WTC11 (cell line): Measurements from ENCODE around the gene BEND3. TPM values are rescaled to one million over a fixed set of nuclear protein-coding genes. Genes with fewer than 3 reads are reported as not detected.
"Not testable (repeated sequence)": the region's sequence is repeated elsewhere in the genome, so short reads cannot be mapped to it uniquely, and the experiment has no call there.

Experiments used
- ATAC-seq: fragments of 200-7000 bp; cut with Tn5 transposase; 2 replicates; pipeline ENCODE4 v1.10.0; 2021; ENCODE audit warnings: mild to moderate bottlenecking, moderate library complexity
- CTCF ChIA-PET: fragments of 300-600 bp; sonication (Branson Sonifier 250); formaldehyde crosslinking; loops from one replicate; lab custom pipeline; 2021; ENCODE audit warnings: antibody characterized with exemption; lab: Charles Lee
- POLR2A ChIA-PET: fragments of 350-600 bp; sonication (Branson Sonifier 250); formaldehyde crosslinking; loops from one replicate; lab custom pipeline; 2021; ENCODE audit warnings: antibody characterized with exemption; lab: Charles Lee
- DNase-seq: peaks from one replicate; pipeline ENCODE4 v3.0.0; 2021; ENCODE audit warnings: low spot score
- H3K27ac Mint-ChIP-seq: 2 replicates; pipeline ENCODE4 v1.8.0; 2021; ENCODE audit warnings: mixed read lengths
- H3K27me3 Mint-ChIP-seq: 2 replicates; pipeline ENCODE4 v1.8.0; 2021; ENCODE audit warnings: low read depth, mild to moderate bottlenecking, moderate library complexity, mixed read lengths
- H3K36me3 Mint-ChIP-seq: 2 replicates; pipeline ENCODE4 v1.8.0; 2021; ENCODE audit warnings: mixed read lengths
- H3K4me1 Mint-ChIP-seq: 2 replicates; pipeline ENCODE4 v1.8.0; 2022; ENCODE audit warnings: mixed read lengths
- H3K4me3 Mint-ChIP-seq: 2 replicates; pipeline ENCODE4 v1.8.0; 2021; ENCODE audit warnings: mild to moderate bottlenecking, moderate library complexity, mixed read lengths
- H3K9me3 Mint-ChIP-seq: 2 replicates; pipeline ENCODE4 v1.8.0; 2021; ENCODE audit warnings: mixed read lengths
- ELF4 ChIP-seq: sonication (generic); formaldehyde crosslinking; IDR thresholded peaks from 2 replicates; pipeline ENCODE4 v1.8.1; 2022; ENCODE audit warnings: low read depth, mild to moderate bottlenecking, moderate library complexity, missing genetic modification reagents
- ESRRA ChIP-seq: sonication (generic); formaldehyde crosslinking; IDR thresholded peaks from 2 replicates; pipeline ENCODE4 v1.8.1; 2022; ENCODE audit warnings: mild to moderate bottlenecking, missing genetic modification reagents, borderline replicate concordance
- FOXK1 ChIP-seq: sonication (generic); formaldehyde crosslinking; IDR thresholded peaks from 2 replicates; pipeline ENCODE4 v1.8.0; 2022; ENCODE audit warnings: mild to moderate bottlenecking, moderate library complexity, missing genetic modification reagents
- MXD4 ChIP-seq: fragments of 250-450 bp; sonication (Bioruptor Pico); IDR thresholded peaks from 2 replicates; pipeline ENCODE4 v1.8.0; 2021; ENCODE audit warnings: mild to moderate bottlenecking, moderate library complexity, borderline replicate concordance
- OVOL2 ChIP-seq: fragments of 250-450 bp; sonication (Bioruptor Pico); IDR thresholded peaks from 2 replicates; pipeline ENCODE4 v1.9.0; 2021; ENCODE audit warnings: mild to moderate bottlenecking, borderline replicate concordance
- RORB ChIP-seq: fragments of 250-450 bp; sonication (Bioruptor Pico); IDR thresholded peaks from 2 replicates; pipeline ENCODE4 v1.9.0; 2021; ENCODE audit warnings: mild to moderate bottlenecking
- SOX15 ChIP-seq: fragments of 250-450 bp; sonication (Bioruptor Pico); IDR thresholded peaks from 2 replicates; pipeline ENCODE4 v1.9.0; 2021; ENCODE audit warnings: mild to moderate bottlenecking
- TEAD1 ChIP-seq: sonication (generic); formaldehyde crosslinking; IDR thresholded peaks from 2 replicates; pipeline ENCODE4 v1.8.0; 2022; ENCODE audit warnings: mild to moderate bottlenecking, missing genetic modification reagents
- TEAD4 ChIP-seq: sonication (generic); formaldehyde crosslinking; IDR thresholded peaks from 2 replicates; pipeline ENCODE4 v1.8.0; 2022; ENCODE audit warnings: mild to moderate bottlenecking, missing genetic modification reagents
- ZNF121 ChIP-seq: sonication (generic); formaldehyde crosslinking; IDR thresholded peaks from 2 replicates; pipeline ENCODE4 v1.8.0; 2023; ENCODE audit warnings: missing genetic modification reagents
- ZNF219 ChIP-seq: sonication (generic); formaldehyde crosslinking; IDR thresholded peaks from 2 replicates; pipeline ENCODE4 v1.8.0; 2023; ENCODE audit warnings: missing genetic modification reagents, mild to moderate bottlenecking, borderline replicate concordance
- total RNA-seq: library from RNA; stranded (reverse); gene quantifications from 3 replicates; pipeline ENCODE4 v1.2.3, GENCODE V29; 2021
- TF ChIP-seq, protein P1 (sequence below): sonication (generic); formaldehyde crosslinking; IDR thresholded peaks from 2 replicates; pipeline ENCODE4 v1.8.1; 2022; ENCODE audit warnings: mild to moderate bottlenecking, moderate library complexity, missing genetic modification reagents
- TF ChIP-seq, protein P2 (sequence below): fragments of 250-450 bp; sonication (Bioruptor Pico); IDR thresholded peaks from 2 replicates; pipeline ENCODE4 v1.9.0; 2021; ENCODE audit warnings: moderate library complexity, mild to moderate bottlenecking, inconsistent platforms, borderline replicate concordance
- TF ChIP-seq, protein P3 (sequence below): sonication (generic); formaldehyde crosslinking; IDR thresholded peaks from 2 replicates; pipeline ENCODE4 v1.8.1; 2023; ENCODE audit warnings: mild to moderate bottlenecking, missing genetic modification reagents
- TF ChIP-seq, protein P4 (sequence below): fragments of 250-450 bp; sonication (Bioruptor Pico); IDR thresholded peaks from 2 replicates; pipeline ENCODE4 v1.9.0; 2021; ENCODE audit warnings: mild to moderate bottlenecking, borderline replicate concordance
- TF ChIP-seq, protein P5 (sequence below): sonication (generic); formaldehyde crosslinking; IDR thresholded peaks from 2 replicates; pipeline ENCODE4 v1.8.1; 2023; ENCODE audit warnings: mild to moderate bottlenecking, missing genetic modification reagents, borderline replicate concordance
- TF ChIP-seq, protein P6 (sequence below): sonication (generic); formaldehyde crosslinking; IDR thresholded peaks from 2 replicates; pipeline ENCODE4 v1.8.0; 2023; ENCODE audit warnings: missing genetic modification reagents, mild to moderate bottlenecking, borderline replicate concordance

The BEND3 gene
- total RNA-seq, 1 experiment from 2014 or later: 25.4 TPM

DNA sequence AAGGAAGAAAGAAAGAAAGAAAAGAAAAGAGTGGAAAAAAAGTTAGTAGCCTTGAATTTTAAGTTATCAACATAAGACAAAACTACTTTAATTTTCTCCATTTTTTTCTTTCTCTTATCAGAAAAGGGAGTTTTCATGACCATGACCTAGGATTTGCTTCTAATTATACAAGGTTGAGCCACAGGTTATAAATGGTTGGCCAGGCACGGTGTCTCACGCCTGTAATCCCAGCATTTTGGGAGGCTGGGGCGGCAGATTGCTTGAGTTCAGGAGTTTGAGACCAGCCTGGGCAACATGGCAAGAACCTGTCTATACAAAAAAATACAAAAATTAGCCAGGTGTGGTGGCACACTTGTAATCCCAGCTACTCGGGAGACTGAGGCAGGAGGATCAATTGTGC is 95.1 kb downstream of the BEND3 start:
- POLR2A ChIA-PET: no interaction called here
- Mint-ChIP-seq H3K4me1 (0 out of 2 replicates have a peak, but pooled peaks cover 3% of the 10 kb centered on the region), H3K27ac (no peak overlapping the region), H3K27me3 (no peaks in the 10 kb centered on the region), H3K4me3 (no peak overlapping the region), H3K9me3 (no peaks in the 10 kb centered on the region), H3K36me3 (no peaks in the 10 kb centered on the region)
- TF ChIP-seq OVOL2 (CRISPR knock-in tag) (no peak), FOXK1 (CRISPR knock-in tag) (no peak), ZNF219 (no peak), RORB (CRISPR knock-in tag) (no peak), TEAD1 (CRISPR knock-in tag) (no peak), ZNF121 (CRISPR knock-in tag) (no peak), TEAD4 (CRISPR knock-in tag) (no peak), SOX15 (CRISPR knock-in tag) (no peak), ELF4 (CRISPR knock-in tag) (no peak), ESRRA (CRISPR knock-in tag) (no peak), MXD4 (CRISPR knock-in tag) (no peak)
- TF ChIP-seq, protein P1, sequence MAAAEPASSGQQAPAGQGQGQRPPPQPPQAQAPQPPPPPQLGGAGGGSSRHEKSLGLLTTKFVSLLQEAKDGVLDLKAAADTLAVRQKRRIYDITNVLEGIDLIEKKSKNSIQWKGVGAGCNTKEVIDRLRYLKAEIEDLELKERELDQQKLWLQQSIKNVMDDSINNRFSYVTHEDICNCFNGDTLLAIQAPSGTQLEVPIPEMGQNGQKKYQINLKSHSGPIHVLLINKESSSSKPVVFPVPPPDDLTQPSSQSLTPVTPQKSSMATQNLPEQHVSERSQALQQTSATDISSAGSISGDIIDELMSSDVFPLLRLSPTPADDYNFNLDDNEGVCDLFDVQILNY (CRISPR knock-in tag): no peak
- TF ChIP-seq, protein P2, sequence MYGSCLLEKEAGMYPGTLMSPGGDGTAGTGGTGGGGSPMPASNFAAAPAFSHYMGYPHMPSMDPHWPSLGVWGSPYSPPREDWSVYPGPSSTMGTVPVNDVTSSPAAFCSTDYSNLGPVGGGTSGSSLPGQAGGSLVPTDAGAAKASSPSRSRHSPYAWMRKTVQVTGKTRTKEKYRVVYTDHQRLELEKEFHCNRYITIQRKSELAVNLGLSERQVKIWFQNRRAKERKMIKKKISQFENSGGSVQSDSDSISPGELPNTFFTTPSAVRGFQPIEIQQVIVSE: no peak
- TF ChIP-seq, protein P3, sequence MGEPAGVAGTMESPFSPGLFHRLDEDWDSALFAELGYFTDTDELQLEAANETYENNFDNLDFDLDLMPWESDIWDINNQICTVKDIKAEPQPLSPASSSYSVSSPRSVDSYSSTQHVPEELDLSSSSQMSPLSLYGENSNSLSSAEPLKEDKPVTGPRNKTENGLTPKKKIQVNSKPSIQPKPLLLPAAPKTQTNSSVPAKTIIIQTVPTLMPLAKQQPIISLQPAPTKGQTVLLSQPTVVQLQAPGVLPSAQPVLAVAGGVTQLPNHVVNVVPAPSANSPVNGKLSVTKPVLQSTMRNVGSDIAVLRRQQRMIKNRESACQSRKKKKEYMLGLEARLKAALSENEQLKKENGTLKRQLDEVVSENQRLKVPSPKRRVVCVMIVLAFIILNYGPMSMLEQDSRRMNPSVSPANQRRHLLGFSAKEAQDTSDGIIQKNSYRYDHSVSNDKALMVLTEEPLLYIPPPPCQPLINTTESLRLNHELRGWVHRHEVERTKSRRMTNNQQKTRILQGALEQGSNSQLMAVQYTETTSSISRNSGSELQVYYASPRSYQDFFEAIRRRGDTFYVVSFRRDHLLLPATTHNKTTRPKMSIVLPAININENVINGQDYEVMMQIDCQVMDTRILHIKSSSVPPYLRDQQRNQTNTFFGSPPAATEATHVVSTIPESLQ (CRISPR knock-in tag): no peak
- TF ChIP-seq, protein P4, sequence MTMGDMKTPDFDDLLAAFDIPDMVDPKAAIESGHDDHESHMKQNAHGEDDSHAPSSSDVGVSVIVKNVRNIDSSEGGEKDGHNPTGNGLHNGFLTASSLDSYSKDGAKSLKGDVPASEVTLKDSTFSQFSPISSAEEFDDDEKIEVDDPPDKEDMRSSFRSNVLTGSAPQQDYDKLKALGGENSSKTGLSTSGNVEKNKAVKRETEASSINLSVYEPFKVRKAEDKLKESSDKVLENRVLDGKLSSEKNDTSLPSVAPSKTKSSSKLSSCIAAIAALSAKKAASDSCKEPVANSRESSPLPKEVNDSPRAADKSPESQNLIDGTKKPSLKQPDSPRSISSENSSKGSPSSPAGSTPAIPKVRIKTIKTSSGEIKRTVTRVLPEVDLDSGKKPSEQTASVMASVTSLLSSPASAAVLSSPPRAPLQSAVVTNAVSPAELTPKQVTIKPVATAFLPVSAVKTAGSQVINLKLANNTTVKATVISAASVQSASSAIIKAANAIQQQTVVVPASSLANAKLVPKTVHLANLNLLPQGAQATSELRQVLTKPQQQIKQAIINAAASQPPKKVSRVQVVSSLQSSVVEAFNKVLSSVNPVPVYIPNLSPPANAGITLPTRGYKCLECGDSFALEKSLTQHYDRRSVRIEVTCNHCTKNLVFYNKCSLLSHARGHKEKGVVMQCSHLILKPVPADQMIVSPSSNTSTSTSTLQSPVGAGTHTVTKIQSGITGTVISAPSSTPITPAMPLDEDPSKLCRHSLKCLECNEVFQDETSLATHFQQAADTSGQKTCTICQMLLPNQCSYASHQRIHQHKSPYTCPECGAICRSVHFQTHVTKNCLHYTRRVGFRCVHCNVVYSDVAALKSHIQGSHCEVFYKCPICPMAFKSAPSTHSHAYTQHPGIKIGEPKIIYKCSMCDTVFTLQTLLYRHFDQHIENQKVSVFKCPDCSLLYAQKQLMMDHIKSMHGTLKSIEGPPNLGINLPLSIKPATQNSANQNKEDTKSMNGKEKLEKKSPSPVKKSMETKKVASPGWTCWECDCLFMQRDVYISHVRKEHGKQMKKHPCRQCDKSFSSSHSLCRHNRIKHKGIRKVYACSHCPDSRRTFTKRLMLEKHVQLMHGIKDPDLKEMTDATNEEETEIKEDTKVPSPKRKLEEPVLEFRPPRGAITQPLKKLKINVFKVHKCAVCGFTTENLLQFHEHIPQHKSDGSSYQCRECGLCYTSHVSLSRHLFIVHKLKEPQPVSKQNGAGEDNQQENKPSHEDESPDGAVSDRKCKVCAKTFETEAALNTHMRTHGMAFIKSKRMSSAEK (CRISPR knock-in tag): no peak
- TF ChIP-seq, protein P5, sequence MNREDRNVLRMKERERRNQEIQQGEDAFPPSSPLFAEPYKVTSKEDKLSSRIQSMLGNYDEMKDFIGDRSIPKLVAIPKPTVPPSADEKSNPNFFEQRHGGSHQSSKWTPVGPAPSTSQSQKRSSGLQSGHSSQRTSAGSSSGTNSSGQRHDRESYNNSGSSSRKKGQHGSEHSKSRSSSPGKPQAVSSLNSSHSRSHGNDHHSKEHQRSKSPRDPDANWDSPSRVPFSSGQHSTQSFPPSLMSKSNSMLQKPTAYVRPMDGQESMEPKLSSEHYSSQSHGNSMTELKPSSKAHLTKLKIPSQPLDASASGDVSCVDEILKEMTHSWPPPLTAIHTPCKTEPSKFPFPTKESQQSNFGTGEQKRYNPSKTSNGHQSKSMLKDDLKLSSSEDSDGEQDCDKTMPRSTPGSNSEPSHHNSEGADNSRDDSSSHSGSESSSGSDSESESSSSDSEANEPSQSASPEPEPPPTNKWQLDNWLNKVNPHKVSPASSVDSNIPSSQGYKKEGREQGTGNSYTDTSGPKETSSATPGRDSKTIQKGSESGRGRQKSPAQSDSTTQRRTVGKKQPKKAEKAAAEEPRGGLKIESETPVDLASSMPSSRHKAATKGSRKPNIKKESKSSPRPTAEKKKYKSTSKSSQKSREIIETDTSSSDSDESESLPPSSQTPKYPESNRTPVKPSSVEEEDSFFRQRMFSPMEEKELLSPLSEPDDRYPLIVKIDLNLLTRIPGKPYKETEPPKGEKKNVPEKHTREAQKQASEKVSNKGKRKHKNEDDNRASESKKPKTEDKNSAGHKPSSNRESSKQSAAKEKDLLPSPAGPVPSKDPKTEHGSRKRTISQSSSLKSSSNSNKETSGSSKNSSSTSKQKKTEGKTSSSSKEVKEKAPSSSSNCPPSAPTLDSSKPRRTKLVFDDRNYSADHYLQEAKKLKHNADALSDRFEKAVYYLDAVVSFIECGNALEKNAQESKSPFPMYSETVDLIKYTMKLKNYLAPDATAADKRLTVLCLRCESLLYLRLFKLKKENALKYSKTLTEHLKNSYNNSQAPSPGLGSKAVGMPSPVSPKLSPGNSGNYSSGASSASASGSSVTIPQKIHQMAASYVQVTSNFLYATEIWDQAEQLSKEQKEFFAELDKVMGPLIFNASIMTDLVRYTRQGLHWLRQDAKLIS (CRISPR knock-in tag): no peak
- TF ChIP-seq, protein P6, sequence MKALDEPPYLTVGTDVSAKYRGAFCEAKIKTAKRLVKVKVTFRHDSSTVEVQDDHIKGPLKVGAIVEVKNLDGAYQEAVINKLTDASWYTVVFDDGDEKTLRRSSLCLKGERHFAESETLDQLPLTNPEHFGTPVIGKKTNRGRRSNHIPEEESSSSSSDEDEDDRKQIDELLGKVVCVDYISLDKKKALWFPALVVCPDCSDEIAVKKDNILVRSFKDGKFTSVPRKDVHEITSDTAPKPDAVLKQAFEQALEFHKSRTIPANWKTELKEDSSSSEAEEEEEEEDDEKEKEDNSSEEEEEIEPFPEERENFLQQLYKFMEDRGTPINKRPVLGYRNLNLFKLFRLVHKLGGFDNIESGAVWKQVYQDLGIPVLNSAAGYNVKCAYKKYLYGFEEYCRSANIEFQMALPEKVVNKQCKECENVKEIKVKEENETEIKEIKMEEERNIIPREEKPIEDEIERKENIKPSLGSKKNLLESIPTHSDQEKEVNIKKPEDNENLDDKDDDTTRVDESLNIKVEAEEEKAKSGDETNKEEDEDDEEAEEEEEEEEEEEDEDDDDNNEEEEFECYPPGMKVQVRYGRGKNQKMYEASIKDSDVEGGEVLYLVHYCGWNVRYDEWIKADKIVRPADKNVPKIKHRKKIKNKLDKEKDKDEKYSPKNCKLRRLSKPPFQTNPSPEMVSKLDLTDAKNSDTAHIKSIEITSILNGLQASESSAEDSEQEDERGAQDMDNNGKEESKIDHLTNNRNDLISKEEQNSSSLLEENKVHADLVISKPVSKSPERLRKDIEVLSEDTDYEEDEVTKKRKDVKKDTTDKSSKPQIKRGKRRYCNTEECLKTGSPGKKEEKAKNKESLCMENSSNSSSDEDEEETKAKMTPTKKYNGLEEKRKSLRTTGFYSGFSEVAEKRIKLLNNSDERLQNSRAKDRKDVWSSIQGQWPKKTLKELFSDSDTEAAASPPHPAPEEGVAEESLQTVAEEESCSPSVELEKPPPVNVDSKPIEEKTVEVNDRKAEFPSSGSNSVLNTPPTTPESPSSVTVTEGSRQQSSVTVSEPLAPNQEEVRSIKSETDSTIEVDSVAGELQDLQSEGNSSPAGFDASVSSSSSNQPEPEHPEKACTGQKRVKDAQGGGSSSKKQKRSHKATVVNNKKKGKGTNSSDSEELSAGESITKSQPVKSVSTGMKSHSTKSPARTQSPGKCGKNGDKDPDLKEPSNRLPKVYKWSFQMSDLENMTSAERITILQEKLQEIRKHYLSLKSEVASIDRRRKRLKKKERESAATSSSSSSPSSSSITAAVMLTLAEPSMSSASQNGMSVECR: no peak
- CTCF ChIA-PET: no interaction called here
- ATAC-seq: no peak
- no peak for DNase-seq

DNA sequence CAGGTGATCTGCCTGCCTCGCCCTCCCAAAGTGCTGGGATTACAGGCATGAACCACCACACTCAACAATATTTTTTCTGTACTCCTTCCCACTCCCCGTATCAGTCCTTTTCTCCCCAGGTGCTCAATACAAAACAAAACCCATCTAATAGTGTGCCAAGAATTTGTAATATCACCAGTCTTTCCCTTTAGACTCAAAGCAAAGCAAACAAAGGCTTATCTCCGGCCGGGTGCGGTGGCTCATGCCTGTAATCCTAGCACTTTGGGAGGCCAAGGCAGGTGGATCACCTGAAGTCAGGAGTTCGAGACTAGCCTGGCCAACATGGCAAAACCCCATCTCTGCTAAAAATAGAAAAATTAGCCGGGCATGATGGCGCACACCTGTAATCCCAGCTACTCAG is 95.7 kb downstream of the BEND3 start:
- H3K27me3 Mint-ChIP-seq, H3K27ac Mint-ChIP-seq, CTCF ChIA-PET, ATAC-seq, DNase-seq, H3K4me3 Mint-ChIP-seq, H3K36me3 Mint-ChIP-seq, H3K4me1 Mint-ChIP-seq, H3K9me3 Mint-ChIP-seq: not testable (repeated sequence)
- POLR2A ChIA-PET: interaction anchor here (0.6 kb wide), 1 partner anchor 25 kb away, joined by 4 read pairs; no protein-coding TSS in a partner anchor
